GM12878 (cell line): Measurements from ENCODE around the gene ATF6B. TPM values are rescaled to one million over a fixed set of nuclear protein-coding genes. Genes with fewer than 3 reads are reported as not detected.

Experiments used
- ATAC-seq: fragments of 200-7000 bp; cut with Tn5 transposase; 3 replicates; pipeline ENCODE4 v1.9.1; 2020; ENCODE audit warnings: mild to moderate bottlenecking, moderate library complexity
- BruUV-seq: library from RNA; stranded (reverse); fragments of 400-500 nt; replicated peaks from 2 replicates; lab custom pipeline; 2021; lab: Mats Ljungman, UMichigan
- CTCF ChIA-PET: fragments of 300-600 bp; sonication (Branson Sonifier 250); formaldehyde crosslinking; extraction: SDS; loops from one replicate; lab custom pipeline; 2021; ENCODE audit warnings: inconsistent platforms; lab: Yijun Ruan, JAX
- POLR2A ChIA-PET: fragments of 350-600 bp; formaldehyde crosslinking; extraction: SDS; loops from one replicate; lab custom pipeline; 2021; ENCODE audit warnings: inconsistent platforms; lab: Charles Lee
- RAD21 ChIA-PET: fragments of 300-600 bp; sonication (Branson Sonifier 250); formaldehyde crosslinking; loops from one replicate; lab custom pipeline; 2023; ENCODE audit warnings: antibody characterized with exemption; ENCODE audit not compliant: unreplicated experiment; lab: Charles Lee
- SMC1A ChIA-PET: fragments of 300-600 bp; sonication (Branson Sonifier 250); formaldehyde crosslinking; loops from one replicate; lab custom pipeline; 2023; ENCODE audit not compliant: unreplicated experiment, uncharacterized antibody; lab: Charles Lee
- DNase-seq: peaks from one replicate; pipeline ENCODE4 v3.0.0-alpha.2; 2011; ENCODE audit warnings: low read depth, low spot score
- FAIRE-seq: peaks from 3 replicates; lab custom pipeline; 2011; peaks lifted over from hg19 to GRCh38; lab: Jason Lieb, UNC
- H2AFZ ChIP-seq: 2 replicates; pipeline ENCODE4 v1.6.0; 2011; ENCODE audit warnings: low read depth, low read length, control low read depth; ENCODE audit not compliant: control insufficient read depth
- H3K27ac ChIP-seq: 2 replicates; pipeline ENCODE4 v1.5.1; 2011; ENCODE audit warnings: control low read depth; ENCODE audit not compliant: control insufficient read depth, insufficient read depth
- H3K27me3 ChIP-seq, 2 experiments: replicated peaks in 1 of 2; 2 replicates each; pipeline versions ENCODE4 v1.6.0 to v1.6.1; 2011; ENCODE audit warnings: low read length in 1 of 2; ENCODE audit not compliant: control insufficient read depth in 2 of 2, insufficient read depth in 2 of 2
- H3K36me3 ChIP-seq, 2 experiments: 2 replicates each; pipeline ENCODE4 v1.5.1; 2011; ENCODE audit warnings: low read length in 1 of 2; ENCODE audit not compliant: control insufficient read depth in 2 of 2, insufficient read depth in 2 of 2
- H3K4me1 ChIP-seq: 2 replicates; pipeline ENCODE4 v1.6.1; 2011; ENCODE audit warnings: mild to moderate bottlenecking, low read length, moderate library complexity, mixed read lengths; ENCODE audit not compliant: control insufficient read depth, insufficient read depth
- H3K4me2 ChIP-seq: 2 replicates; pipeline ENCODE4 v1.6.0; 2011; ENCODE audit warnings: control low read depth; ENCODE audit not compliant: control insufficient read depth, insufficient read depth
- H3K4me3 ChIP-seq: fragments of 200-600 bp; sonication (generic); 2 replicates; pipeline ENCODE4 v1.5.1; 2016
- H3K79me2 ChIP-seq: 2 replicates; pipeline ENCODE4 v1.6.0; 2011; ENCODE audit warnings: low read length; ENCODE audit not compliant: control insufficient read depth, insufficient read depth
- H3K9ac ChIP-seq: 2 replicates; pipeline ENCODE4 v1.8.0; 2011; ENCODE audit warnings: low read length, control low read depth, mixed read lengths; ENCODE audit not compliant: control insufficient read depth, insufficient read depth
- H3K9me3 ChIP-seq: replicated peaks from 3 replicates; pipeline ENCODE4 v1.5.1; 2011; ENCODE audit warnings: mild to moderate bottlenecking, low read length; ENCODE audit not compliant: control insufficient read depth, insufficient read depth
- H4K20me1 ChIP-seq: 2 replicates; pipeline ENCODE4 v1.6.0; 2011; ENCODE audit not compliant: control insufficient read depth, insufficient read depth
- CTCF ChIP-seq, 3 experiments: IDR thresholded peaks in 2 of 3; conservative IDR thresholded peaks in 1 of 3; 2 replicates each; pipeline ENCODE4 v1.5.1; 2011; ENCODE audit warnings: low read depth in 3 of 3, low read length in 3 of 3, mild to moderate bottlenecking in 3 of 3, control low read depth in 2 of 3, moderate library complexity in 2 of 3, inconsistent platforms in 1 of 3, mixed read lengths in 1 of 3; ENCODE audit not compliant: control insufficient read depth in 2 of 3, insufficient read depth in 1 of 3; ENCODE audit errors: extremely low read depth in 1 of 3
- MTA3 ChIP-seq: IDR thresholded peaks from 2 replicates; pipeline ENCODE4 v1.6.1; 2012; ENCODE audit warnings: low read length, inconsistent platforms, borderline replicate concordance
- RAD21 ChIP-seq: IDR thresholded peaks from 2 replicates; pipeline ENCODE4 v1.6.1; 2011; ENCODE audit warnings: mild to moderate bottlenecking, low read depth, low read length, moderate library complexity; ENCODE audit not compliant: insufficient read depth
- WGBS: methylation state at CpG from one replicate; pipeline ENCODE4 v1.1.6; 2016; ENCODE audit warnings: low lambda C conversion rate; ENCODE audit not compliant: insufficient replicate concordance, insufficient coverage; ENCODE audit errors: missing lambda C conversion rate; 5-methylcytosine and 5-hydroxymethylcytosine counted together
- in situ Hi-C: fragments of 300-500 bp; cut with MboI; formaldehyde crosslinking; loops from 9 replicates; pipeline ENCODE4 v1.14.3; 2018; ENCODE audit warnings: mixed read lengths
- intact Hi-C: fragments of 100-400 bp; cut with micrococcal nuclease; formaldehyde crosslinking; loops from one replicate; pipeline ENCODE4 v1.14.2; 2022; ENCODE audit not compliant: unreplicated experiment
- polyA plus RNA-seq, 11 experiments: library from polyadenylated mRNA; depleted of rRNA in 4 of 11; unstranded in 6 of 11; stranded (reverse) in 5 of 11; fragments of >200 nt; fragmentation: Nextera tagmentation in 4 of 11; fragmentation: Illumina TruSeq in 1 of 11; extraction: Ambion mirVana in 4 of 11; extraction: Trizol in 1 of 11; gene quantifications; 1 replicate in 1 of 11; 2 replicates in 10 of 11; pipeline versions ENCODE4 v1.2.1 to v1.2.3, GENCODE V29; 2011 to 2016; ENCODE audit warnings: inconsistent platforms in 2 of 11, missing spikeins in 2 of 11, low read depth in 1 of 11
- total RNA-seq, 4 experiments: library from RNA; depleted of rRNA in 3 of 4; stranded (reverse); fragments of >200 nt in 3 of 4; fragmentation: Illumina TruSeq in 1 of 4; extraction: Trizol in 1 of 4; gene quantifications; 2 replicates each; pipeline versions ENCODE4 v1.2.1 to v1.2.3, GENCODE V29; 2013 to 2021

Gene ATF6B
- total and polyA plus RNA-seq, 10 of the 15 experiments (the other 5 are each of a cell fraction or from before 2014, with no cell fraction given) = 13.6 to 83.9 (median 44.0) TPM

GRCh38 chr6:32147401-32148132, 19.5 kb upstream of the ATF6B start:
- in situ Hi-C loops = no loop called here
- Histone ChIP-seq H3K27me3 (peaks cover 9 to 12% of the 10 kb centered on the region in 2 experiments), H4K20me1 (no peaks in the 10 kb centered on the region), H3K9me3 (no peaks in the 10 kb centered on the region; the same call in 2 of the 3 replicates), H3K4me3 (no peak overlapping the region), H3K27ac (no peak overlapping the region), H2AFZ (no peak overlapping the region), H3K9ac (no peak overlapping the region), H3K4me2 (no peak overlapping the region), H3K4me1 (no peaks in the 10 kb centered on the region), H3K79me2 (no peaks in the 10 kb centered on the region), H3K36me3 (no peaks in the 10 kb centered on the region)
- TF ChIP-seq CTCF (IDR thresholded peaks at IDR 0.05 in 2 of 3, conservative IDR thresholded peaks at IDR 0.05 in 1 of 3; ENCODE audit: control insufficient read depth in 2 of 3, extremely low read depth in 1 of 3, insufficient read depth in 1 of 3, low read depth in 3 of 3, low read length in 3 of 3) = peak in 1 of 3 experiments; percentile 12; a peak in 1 of 6 replicates
- TF ChIP-seq MTA3 = no peak
- TF ChIP-seq RAD21 = 0 out of 2 replicates have a peak, but pooled peaks have one; percentile 26
- ChIA-PET CTCF (no interaction called here), SMC1A (no interaction called here), POLR2A (no interaction called here), RAD21 (no interaction called here)
- no TSS peak for BruUV-seq
- WGBS = 71% methylated on average over 4 of the region's 4 CpGs
- DNase-seq (no peak), ATAC-seq (peak; percentile 36; the same call in 1 of the 3 replicates), FAIRE-seq (no peak)
- intact Hi-C loops = no loop called here
